Measurements from ENCODE around the gene MTAP. TPM values are rescaled to one million over a fixed set of nuclear protein-coding genes. Genes with fewer than 3 reads are reported as not detected.

MTAP gene
- total RNA-seq, 4 donors from 2014 or later, result 23.2 to 31.4 (median 29.1) TPM

GRCh38 chr9:21833090-21833801, 30.8 kb downstream of the MTAP start:
- H3K9me3 ChIP-seq, result no peaks in the 10 kb centered on the region
- H3K27ac ChIP-seq, result no peak overlapping the region
- WGBS, 2 donors (ENCODE audit: low coverage in 1 of 2), result 92 to 97% methylated on average over 5 to 8 of the region's 8 CpGs
- no peaks in the 10 kb centered on the region for H3K27me3 ChIP-seq
- TF ChIP-seq POLR2AphosphoS5 (IDR thresholded peaks at IDR 0.05), result no peak
- ATAC-seq, result no peak
- peaks cover 0 to 12% (median 0%) of the 10 kb centered on the region in 3 donors for H3K4me1 ChIP-seq
- no peak overlapping the region for H3K4me3 ChIP-seq
- H3K36me3 ChIP-seq, result peaks cover 0 to 83% of the 10 kb centered on the region in 2 donors

DNA sequence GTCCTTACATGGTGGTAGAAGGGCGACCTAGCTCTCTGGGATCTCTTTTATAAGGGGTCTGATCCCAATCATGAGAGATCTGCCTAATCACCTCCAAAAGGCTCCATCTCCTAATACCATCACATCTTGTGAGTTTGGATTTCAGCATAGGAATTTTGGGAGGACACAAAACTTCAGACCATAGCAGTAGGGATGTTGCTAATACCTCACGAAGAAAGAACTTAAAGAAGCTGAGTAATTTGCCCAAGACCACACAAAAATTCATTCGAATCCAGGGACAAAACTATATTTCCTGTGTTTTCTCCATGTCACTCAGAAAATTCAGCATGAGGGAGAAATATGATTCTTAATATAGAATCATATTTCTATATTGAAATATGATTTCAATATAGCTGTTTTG, 32.7 kb downstream of the MTAP start:
- H3K27ac ChIP-seq, result no peak overlapping the region
- H3K36me3 ChIP-seq, result peaks cover 0 to 83% of the 10 kb centered on the region in 2 donors
- WGBS, 2 donors (ENCODE audit: low coverage in 1 of 2), result 92 to 100% methylated on average over 2 to 3 of the region's 3 CpGs

DNA sequence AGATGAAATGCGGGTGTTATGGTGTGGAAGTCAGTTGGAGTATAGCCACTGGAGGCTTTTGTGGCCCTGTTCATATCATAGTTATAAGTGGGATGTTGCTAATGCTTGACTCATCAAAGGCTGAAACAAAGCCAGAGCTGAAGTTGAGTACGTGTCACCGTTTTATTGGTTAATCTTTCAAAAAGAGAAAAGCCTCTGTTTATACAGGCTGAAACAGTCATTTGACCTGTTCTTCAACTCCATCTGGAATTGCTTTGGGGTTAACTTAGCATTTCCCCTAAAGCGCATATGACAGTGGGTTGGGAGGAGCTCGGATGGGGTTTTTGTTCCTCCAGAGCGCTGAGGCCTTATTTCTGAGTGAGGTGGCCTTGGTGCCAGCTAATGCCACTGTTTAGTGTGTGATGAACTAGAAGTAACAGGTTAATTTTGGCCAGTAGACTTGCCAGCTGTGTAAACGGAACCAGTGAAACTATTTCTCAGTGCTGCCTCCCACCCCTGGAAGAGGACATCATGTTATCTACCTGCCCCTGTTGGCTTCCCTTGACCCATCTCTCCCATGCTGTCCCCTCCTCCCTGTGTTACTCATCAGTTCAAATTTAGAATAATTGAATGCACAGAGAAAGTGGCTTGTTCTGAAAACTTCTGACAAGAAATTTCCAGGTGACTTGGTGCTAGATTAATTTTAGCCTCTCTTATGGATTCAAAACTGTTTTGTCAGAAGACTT, 34.2 kb downstream of the MTAP start:
- WGBS, 2 donors (ENCODE audit: low coverage in 1 of 2), result 37 to 56% methylated on average over 4 to 7 of the region's 7 CpGs
- Histone ChIP-seq H3K27me3 (no peaks in the 10 kb centered on the region), H3K4me1 (peaks cover 0 to 7% (median 0%) of the 10 kb centered on the region in 3 donors), H3K4me3 (no peak overlapping the region), H3K36me3 (peaks cover 0 to 89% of the 10 kb centered on the region in 2 donors), H3K27ac (no peak overlapping the region), H3K9me3 (no peaks in the 10 kb centered on the region)
- no peak for ATAC-seq
- TF ChIP-seq EP300 (IDR thresholded peaks at IDR 0.05) (no peak), POLR2A (IDR thresholded peaks at IDR 0.05) (no peak), CTCF (IDR thresholded peaks at IDR 0.05) (no peak), POLR2AphosphoS5 (IDR thresholded peaks at IDR 0.05) (no peak)

More for the DNA sequence above, 32.7 kb downstream of the MTAP start:
- no peaks in the 10 kb centered on the region for H3K27me3 ChIP-seq
- no peaks in the 10 kb centered on the region for H3K9me3 ChIP-seq
- ATAC-seq, result no peak
- peaks cover 0 to 12% (median 0%) of the 10 kb centered on the region in 3 donors for H3K4me1 ChIP-seq
- no peak overlapping the region for H3K4me3 ChIP-seq
- TF ChIP-seq POLR2A (IDR thresholded peaks at IDR 0.05) (no peak), POLR2AphosphoS5 (IDR thresholded peaks at IDR 0.05) (no peak), EP300 (IDR thresholded peaks at IDR 0.05) (no peak), CTCF (IDR thresholded peaks at IDR 0.05) (no peak)

GRCh38 chr9:21837501-21837900, 35.1 kb downstream of the MTAP start:
- Histone ChIP-seq H3K4me3 (no peak overlapping the region), H3K27ac (no peak overlapping the region), H3K9me3 (no peaks in the 10 kb centered on the region), H3K4me1 (no peaks in the 10 kb centered on the region), H3K36me3 (peaks cover 0 to 85% of the 10 kb centered on the region in 2 donors), H3K27me3 (no peaks in the 10 kb centered on the region)
- TF ChIP-seq POLR2AphosphoS5 (IDR thresholded peaks at IDR 0.05), result no peak
- no peak for TF ChIP-seq POLR2A (IDR thresholded peaks at IDR 0.05)
- TF ChIP-seq EP300 (IDR thresholded peaks at IDR 0.05), result no peak
- TF ChIP-seq CTCF (IDR thresholded peaks at IDR 0.05), result no peak
- ATAC-seq, result no peak
- WGBS, 2 donors (ENCODE audit: low coverage in 1 of 2), result 82 to 91% methylated on average over 4 to 6 of the region's 6 CpGs

DNA sequence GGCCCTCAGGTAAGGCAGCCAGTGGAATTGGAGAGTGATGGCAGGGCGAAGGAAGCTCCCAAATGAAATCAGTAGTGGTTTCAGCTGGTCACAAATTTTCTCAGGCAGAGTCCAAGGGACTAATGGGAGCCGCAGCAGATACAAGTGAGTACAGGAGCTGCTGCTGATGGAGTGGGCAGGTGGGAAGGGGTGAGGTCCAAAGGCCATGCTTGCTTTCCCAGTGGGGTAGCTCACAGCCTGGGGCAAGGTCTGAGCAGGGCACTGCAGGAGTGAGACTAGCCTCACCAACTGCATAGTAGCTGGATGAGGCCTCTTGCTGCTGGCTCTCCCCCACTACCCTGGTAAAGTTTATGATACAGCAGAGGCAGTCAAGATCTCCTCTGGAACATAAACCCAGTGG, 38.2 kb downstream of the MTAP start:
- ATAC-seq, result no peak
- H3K4me3 ChIP-seq, result no peak overlapping the region
- H3K4me1 ChIP-seq, result no peaks in the 10 kb centered on the region
- H3K36me3 ChIP-seq, result peaks cover 0 to 56% of the 10 kb centered on the region in 2 donors
- 67% methylated on average over 2 of the region's 2 CpGs; no CpG with 5 or more reads in 1 of the 2 donors for WGBS, 2 donors (ENCODE audit: low coverage in 1 of 2)
- H3K27me3 ChIP-seq, result no peaks in the 10 kb centered on the region
- peaks cover 0 to 8% (median 0%) of the 10 kb centered on the region in 3 donors for H3K9me3 ChIP-seq
- no peak overlapping the region for H3K27ac ChIP-seq
- no peak for TF ChIP-seq POLR2AphosphoS5 (IDR thresholded peaks at IDR 0.05)
- no peak for TF ChIP-seq POLR2A (IDR thresholded peaks at IDR 0.05)
- TF ChIP-seq CTCF (IDR thresholded peaks at IDR 0.05), result no peak
- TF ChIP-seq EP300 (IDR thresholded peaks at IDR 0.05), result no peak
